NCI-H774 (cell line): ENCODE results near the gene INHBE.

Experiments used
- DNase-seq: peaks from one replicate; lab custom pipeline; 2025; lab: John Stamatoyannopoulos, UW

Gene INHBE

DNA sequence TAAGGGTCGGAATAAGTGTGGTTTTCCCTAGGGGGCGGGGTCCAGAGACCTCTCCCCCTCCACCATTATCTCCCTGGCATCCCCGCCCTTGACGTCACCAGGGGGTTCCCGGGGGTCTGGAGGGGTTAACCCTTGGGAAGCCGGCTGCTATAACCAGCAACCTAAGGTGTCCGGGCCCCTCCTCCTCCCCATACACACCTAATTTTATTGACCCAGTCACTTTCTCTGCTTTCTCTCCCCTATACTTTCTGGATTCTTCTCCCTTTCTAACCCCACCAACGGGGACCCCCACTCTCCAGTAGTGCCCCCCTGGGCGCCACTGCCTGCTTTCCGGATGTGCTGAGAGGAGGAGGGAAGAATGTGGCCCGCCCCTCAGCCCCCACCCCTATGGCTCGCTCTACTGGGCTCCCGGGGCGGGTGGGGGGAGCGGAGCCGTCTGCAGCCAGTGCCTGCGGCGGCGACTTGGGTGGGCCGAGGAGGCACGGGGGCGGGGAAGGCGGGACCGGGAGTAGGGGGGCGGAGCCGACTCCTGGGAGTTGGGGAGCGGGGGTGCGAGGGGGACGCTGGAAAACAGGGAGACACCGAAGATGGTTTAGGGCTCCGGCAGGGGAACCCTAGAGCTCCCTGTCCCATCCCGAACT lies 6.3 kb downstream of the INHBE start:
- DNase-seq: no peak

DNA sequence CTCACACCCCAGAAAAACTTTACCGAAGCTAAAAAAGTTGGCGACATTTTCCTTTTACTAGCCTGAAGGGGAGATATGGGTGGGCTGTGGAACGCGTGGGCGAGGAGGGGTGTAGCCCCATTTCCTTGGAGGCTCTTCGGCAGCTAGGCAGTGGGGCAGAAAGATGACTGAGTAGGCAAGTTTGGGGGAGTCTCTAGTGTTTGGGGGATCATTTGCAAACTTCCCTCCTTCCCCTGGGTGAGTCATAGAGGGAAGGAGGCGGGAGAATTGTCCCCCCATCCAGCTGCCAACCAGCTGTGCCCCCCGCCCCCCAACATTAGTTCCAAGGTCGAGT lies 6.8 kb downstream of the INHBE start:
- no peak for DNase-seq

DNA sequence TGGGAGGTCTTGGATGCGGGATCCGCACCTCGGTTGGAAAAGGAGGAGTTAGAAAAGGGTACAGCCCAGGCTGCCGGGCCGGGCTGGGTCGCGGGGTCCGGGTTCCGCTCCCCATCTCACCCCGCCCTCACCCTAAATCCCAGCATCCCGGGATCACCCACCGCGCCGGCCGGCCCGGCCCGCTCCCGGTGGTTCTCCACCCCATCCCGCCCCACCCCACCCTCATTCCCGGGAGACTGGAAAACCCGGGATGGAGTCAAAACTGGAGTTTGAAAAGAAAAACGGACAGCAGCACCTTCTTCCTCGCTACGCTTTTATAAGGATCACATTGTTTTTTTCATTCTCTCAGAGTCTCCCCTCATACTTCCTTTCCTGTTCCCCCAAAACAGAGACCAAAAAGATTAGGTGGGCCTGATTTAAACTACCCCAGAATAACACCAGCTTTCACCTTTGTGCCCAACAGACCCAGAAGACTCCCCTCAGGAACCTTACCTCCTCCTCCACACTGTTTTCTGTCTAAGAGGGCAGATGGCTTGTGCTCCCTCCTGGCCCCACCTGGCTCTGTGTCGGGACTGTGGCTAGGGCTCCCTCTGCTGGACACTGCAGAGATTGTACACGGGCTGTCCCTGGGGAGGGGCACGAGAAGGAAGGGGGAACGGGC lies 7.3 kb downstream of the INHBE start:
- DNase-seq: peak; percentile 89

DNA sequence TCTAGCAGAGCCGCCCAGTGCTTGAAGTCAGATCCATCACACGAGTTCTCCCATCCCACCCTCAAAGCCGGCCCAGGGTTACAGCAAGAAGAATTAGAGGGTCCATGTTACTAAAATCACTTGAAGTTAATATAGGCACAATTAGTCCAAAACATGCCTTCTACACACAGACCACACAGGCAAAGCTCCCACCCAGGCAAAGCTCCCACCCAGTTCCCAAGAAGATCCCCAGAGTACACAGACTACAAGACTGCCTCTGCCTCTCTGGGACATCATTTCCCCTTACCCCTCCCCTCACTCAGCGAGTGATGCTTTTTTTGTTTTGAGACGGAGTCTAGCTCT lies 7.8 kb downstream of the INHBE start:
- DNase-seq: no peak

DNA sequence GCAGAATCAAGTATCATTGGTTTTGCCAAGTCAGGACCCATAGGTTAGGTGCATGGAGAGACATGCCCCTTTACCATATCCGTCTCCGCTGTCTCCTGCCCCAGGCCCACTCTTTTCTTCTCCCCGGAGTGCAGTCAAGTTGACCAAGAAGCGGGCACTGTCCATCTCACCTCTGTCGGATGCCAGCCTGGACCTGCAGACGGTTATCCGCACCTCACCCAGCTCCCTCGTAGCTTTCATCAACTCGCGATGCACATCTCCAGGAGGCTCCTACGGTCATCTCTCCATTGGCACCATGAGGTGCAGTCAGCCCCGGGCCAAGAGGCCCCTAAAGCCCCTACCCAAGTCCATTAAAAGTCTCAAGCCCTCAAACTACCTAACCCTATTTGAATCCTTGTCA lies 9.5 kb downstream of the INHBE start:
- DNase-seq: no peak

DNA sequence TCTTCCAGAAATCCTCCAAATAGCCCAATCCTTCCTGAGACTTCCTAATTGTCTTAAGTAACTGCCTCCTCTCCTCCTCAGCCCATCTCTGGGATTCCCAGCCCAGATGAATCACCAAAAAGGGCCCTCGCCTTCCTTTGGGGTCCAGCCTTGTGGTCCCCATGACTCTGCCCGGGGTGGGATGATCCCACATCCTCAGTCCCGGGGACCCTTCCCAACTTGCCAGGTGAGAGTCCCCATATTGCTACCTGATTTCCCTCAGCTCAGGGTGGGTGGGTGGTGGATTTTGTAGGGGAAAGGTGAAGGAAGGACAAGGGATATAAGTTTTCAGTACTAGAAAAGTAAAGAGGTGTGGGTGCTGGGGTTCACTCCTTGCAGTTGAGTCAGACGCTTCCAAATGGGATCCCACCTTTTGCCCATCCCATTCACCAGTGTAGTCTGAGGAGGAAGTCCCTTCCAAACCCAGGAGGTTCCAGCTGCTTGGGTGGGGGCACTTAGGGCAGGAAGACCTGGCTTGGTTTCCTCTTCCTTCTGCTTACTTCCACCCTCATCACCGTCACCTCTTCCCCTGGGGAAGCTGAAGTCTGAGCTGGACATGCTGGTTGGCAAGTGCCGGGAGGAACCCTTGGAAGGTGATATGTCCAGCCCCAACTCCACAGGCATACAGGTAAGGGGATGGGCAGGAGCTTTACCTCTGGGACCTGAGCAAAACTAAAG lies 10.1 kb downstream of the INHBE start:
- no peak for DNase-seq

DNA sequence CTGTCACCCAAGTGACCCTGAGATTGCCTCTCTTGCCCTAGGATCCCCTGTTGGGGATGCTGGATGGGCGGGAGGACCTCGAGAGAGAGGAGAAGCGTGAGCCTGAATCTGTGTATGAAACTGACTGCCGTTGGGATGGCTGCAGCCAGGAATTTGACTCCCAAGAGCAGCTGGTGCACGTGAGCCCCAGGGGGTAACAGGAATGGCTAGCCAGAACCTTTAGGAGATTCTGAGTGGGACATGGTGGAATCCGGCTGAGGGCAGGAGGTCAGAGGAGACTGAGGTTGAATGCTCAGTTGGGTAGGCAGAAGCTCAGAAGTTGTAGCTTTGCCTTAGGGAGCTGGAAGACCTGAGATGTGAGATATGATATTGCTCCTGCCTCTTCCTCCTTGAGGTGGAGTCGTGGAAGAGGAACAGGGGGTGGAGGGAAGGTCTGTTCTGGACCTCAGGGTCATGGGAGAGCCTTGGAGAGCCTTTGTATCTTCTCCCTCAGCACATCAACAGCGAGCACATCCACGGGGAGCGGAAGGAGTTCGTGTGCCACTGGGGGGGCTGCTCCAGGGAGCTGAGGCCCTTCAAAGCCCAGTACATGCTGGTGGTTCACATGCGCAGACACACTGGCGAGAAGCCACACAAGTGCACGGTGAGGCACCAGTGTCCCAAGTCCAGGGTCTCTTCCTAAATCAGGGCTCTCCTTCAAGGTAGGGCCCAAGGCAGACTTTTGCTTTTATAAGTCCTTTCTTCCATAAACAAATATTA lies 10.8 kb downstream of the INHBE start:
- DNase-seq: no peak

DNA sequence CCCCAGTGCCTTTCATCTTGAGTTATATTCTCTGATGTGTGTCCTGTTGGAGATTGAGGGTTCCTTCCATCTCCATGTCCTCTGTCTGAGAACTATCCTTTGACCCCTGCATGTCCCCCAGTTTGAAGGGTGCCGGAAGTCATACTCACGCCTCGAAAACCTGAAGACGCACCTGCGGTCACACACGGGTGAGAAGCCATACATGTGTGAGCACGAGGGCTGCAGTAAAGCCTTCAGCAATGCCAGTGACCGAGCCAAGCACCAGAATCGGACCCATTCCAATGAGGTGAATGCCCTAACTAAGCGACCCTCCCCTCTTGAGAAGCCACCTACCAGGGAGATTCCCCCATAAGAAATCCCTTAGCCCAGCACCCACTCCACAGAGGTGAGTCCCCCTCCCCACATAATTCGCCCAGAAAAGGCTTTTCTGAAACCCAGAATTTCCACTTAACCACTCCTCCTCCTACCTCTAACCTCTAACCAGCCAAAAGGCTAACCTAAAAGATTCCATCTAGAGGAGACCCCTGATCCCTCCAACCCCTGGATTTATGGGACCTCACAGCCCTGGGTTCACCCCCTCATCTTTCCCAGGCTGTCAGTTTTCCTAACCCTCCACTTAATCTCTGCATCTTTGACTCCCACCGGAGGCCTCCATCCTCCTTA lies 12.2 kb downstream of the INHBE start:
- no peak for DNase-seq

DNA sequence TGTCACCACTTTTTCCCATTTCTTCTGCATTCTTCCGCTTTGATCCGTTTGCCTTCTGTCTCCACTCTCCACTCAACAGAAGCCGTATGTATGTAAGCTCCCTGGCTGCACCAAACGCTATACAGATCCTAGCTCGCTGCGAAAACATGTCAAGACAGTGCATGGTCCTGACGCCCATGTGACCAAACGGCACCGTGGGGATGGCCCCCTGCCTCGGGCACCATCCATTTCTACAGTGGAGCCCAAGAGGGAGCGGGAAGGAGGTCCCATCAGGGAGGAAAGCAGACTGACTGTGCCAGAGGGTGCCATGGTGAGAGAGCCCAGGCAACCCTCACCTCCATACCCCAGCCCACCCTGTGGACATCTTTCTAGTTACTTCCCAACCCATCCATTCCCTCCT lies 12.8 kb downstream of the INHBE start:
- DNase-seq: no peak

DNA sequence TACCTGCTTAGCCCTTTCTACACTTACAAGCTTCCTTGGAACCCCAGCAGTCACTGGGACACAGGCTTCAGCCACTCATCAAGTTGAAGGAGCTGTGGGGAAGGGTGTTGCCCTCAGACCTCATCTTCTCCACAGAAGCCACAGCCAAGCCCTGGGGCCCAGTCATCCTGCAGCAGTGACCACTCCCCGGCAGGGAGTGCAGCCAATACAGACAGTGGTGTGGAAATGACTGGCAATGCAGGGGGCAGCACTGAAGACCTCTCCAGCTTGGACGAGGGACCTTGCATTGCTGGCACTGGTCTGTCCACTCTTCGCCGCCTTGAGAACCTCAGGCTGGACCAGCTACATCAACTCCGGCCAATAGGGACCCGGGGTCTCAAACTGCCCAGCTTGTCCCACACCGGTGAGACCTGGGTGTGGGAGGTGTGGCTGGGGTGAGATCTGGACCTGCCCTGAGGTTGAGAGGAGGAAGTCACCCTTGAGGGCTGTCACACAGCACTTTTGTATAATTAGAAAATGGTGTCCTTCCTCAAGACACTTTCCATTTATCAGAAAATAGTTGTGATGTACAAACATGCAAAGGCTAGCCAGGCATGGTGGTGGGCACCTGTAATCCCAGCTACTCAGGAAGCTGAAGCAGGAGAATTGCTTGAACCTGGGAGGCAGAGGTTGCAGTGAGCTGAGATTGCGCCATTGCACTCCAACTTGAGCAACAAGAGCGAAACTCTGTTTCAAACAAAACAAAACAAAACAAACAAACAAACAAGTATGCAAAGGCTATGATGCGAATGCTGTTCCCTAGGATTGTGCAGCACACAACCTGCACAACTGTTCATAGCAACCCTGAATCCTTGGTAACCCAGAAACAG lies 14.4 kb downstream of the INHBE start:
- DNase-seq: no peak

DNA sequence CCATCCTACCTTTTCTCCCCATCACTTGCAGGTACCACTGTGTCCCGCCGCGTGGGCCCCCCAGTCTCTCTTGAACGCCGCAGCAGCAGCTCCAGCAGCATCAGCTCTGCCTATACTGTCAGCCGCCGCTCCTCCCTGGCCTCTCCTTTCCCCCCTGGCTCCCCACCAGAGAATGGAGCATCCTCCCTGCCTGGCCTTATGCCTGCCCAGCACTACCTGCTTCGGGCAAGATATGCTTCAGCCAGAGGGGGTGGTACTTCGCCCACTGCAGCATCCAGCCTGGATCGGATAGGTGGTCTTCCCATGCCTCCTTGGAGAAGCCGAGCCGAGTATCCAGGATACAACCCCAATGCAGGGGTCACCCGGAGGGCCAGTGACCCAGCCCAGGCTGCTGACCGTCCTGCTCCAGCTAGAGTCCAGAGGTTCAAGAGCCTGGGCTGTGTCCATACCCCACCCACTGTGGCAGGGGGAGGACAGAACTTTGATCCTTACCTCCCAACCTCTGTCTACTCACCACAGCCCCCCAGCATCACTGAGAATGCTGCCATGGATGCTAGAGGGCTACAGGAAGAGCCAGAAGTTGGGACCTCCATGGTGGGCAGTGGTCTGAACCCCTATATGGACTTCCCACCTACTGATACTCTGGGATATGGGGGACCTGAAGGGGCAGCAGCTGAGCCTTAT lies 15.3 kb downstream of the INHBE start:
- no peak for DNase-seq

DNA sequence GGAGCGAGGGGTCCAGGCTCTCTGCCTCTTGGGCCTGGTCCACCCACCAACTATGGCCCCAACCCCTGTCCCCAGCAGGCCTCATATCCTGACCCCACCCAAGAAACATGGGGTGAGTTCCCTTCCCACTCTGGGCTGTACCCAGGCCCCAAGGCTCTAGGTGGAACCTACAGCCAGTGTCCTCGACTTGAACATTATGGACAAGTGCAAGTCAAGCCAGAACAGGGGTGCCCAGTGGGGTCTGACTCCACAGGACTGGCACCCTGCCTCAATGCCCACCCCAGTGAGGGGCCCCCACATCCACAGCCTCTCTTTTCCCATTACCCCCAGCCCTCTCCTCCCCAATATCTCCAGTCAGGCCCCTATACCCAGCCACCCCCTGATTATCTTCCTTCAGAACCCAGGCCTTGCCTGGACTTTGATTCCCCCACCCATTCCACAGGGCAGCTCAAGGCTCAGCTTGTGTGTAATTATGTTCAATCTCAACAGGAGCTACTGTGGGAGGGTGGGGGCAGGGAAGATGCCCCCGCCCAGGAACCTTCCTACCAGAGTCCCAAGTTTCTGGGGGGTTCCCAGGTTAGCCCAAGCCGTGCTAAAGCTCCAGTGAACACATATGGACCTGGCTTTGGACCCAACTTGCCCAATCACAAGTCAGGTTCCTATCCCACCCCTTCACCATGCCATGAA lies 16.0 kb downstream of the INHBE start:
- no peak for DNase-seq

DNA sequence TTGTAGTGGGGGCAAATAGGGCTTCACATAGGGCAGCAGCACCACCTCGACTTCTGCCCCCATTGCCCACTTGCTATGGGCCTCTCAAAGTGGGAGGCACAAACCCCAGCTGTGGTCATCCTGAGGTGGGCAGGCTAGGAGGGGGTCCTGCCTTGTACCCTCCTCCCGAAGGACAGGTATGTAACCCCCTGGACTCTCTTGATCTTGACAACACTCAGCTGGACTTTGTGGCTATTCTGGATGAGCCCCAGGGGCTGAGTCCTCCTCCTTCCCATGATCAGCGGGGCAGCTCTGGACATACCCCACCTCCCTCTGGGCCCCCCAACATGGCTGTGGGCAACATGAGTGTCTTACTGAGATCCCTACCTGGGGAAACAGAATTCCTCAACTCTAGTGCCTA lies 16.6 kb downstream of the INHBE start:
- DNase-seq: no peak

DNA sequence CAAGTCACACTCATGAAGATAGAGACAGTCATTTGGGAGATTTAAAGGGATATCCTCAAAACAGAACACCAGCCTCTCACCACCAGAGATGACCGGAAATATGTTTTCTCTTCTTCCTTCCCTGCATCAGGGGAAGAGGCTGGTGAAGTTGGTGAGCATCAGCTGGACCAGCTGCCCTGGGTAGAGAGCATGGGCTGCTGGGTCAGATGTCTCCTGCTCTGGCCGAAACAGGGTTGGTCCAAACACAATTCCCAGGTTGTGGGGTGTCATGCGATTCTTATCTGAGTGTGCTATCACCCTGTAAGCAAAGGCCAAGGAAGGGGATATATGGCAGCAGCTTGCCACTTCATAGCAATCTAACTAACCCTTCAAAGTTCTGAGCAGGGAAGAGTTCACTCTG lies 17.3 kb downstream of the INHBE start:
- DNase-seq: no peak

DNA sequence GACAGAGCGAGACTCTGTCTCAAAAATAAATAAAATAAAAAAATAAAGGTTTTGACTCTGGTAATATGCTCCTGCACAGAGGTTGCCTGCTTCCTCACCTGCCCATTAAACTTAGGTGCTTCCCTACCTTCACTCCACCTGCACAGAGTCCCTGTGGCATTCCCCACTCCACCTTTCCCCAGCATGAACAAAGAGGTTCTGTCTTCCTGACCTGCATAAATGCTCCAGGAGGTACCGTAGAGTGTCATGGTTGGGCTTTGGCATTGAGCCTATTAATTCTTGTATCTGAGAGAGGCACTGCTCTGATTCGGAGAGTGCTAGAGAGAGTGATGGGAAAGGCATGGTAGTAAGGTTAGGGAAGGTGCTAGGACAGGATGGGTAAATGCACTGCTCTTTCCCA lies 18.3 kb downstream of the INHBE start:
- DNase-seq: no peak

DNA sequence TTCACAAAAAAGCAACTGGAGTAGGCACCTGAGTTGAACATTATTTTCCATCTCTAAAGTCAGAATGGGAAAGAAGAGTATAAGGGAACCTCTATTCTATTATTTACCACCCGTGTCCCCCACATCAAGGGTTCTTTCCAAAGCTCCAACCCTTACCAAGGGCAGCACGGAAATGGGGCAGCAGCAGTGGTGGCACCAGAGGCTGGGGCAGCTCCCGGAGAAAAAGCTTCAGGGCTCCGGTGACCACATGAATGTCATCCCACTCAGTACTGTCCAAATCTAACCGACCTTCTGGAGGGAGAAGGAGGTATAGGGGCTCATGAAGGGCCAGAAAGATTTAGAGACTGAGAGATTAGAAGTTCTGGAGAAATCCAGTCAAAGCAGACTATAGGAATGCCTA lies 18.8 kb downstream of the INHBE start:
- DNase-seq: no peak

DNA sequence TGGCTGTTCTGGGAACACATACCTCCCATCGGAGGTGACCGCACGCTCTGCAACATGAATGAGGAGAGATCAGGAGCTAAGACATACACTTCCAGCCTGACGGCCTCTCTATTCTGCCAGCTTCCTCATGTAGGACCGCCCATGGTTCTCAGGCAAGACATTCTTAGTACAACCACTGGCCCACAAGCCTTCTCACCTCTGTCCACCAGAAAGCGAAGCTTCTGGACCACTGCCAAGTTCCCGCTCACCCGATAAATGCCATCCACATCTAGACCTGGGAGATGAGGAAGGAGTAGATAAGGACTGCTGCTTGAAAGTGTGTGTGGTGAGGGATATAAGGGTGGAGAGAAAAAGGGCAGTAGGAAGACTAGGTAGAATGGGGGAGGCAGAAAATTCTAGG lies 19.3 kb downstream of the INHBE start:
- no peak for DNase-seq

DNA sequence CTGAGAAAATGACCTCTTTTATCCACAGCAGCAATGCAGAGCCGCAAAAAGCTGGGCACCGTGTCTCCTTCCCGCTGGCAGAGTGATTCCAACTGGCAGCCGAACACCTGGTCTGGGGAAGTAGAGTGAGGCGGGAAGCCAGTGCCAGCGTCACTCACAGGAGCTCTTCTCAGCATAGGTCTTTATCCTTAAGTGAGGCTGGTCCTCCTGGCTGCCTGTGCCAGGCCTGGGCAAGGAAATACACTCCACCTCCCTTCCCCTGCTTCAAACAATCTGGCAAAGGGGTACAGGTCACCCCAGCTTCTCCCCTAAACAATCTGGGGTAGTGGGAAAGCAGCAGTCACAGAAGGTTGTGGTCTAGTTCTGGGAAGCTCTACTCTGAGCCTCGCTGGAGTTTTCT lies 19.8 kb downstream of the INHBE start:
- no peak for DNase-seq

DNA sequence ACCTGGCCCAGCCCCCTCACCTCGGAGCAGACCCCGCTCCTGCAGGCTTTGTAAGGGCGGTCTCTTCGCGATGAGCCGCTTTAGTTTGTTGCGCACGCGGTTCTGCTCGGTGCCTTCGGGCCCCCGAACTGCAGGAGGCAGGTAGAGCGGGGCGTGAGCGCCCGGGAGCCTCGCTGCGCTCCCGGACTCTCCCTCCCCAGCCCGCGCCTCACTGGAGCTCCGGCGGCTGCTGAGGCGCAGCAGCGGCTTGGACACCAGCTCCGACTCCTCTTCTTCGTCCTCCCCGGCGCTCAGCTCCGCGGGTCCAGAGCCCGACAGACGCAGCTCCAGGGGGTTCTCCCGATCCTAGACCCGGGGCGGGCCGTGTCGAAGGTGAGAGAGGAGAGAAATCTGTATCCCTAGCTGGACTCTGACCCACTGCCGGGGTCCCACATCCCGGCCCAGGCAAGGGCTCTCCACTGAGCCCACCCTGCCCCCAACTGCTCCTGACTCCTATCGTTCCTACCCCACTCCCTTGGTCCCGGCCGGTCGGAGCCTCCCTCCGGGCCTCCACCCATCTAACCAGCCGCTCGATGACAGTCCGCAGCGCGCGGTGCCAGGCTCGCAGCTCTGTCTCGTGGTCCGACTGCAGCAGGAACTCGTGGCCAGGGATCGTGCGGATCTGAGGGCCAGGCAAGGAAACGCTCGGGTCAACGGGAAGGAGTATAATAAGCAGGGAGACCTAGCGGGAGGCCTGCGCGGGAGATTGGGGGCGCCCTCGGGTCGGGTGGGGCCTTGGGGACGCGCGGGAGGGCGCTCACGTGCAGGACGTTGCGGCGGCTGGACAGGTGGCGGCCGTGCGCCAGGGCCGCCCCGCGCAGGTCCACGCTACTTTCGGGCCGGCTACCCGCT lies 20.4 kb downstream of the INHBE start:
- no peak for DNase-seq
